Stimulated activated CD4-positive, alpha-beta T cell treated with anti-CD3 and anti-CD28 coated beads, TNF-alpha, amount 100 ng/mL, for 1 hour (primary cell): ENCODE measurements around the gene NOMO2.
"Not testable (repeated sequence)": the region's sequence is repeated elsewhere in the genome, so short reads cannot be mapped to it uniquely, and the experiment has no call there.

Experiments
- DNase-seq, 3 donors: peaks; one replicate each; pipeline ENCODE4 v3.0.0-alpha.2; 2020; ENCODE audit warnings: low read depth in 3 of 3, low spot score in 1 of 3

NOMO2 gene

DNA sequence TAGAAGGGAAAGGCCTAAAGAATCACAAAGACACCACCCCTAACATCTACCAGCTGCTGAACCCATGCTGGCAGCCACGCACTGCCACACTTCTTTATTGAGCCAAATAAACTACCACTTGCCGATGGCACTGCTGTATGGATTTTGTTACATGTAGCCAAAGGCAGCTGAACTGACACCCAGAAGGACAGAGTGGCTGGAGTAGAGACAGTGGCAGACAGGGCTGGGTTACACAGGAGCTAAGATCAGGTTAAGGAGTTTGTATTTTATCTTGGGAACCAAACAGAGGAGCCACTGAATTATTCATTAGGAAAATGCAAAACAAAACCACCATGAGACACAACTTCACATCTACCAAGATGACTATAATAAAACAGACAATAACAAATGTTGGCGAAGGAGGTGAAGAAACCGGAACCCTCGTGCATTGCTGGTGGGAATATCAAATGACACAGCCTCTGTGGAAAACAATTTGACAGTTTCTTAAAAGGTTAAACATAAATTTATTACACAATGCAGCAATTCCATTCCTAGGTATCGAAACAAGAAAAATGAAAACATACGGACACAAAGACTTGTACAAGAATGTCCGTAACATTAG lies 35.9 kb downstream of the NOMO2 start:
- DNase-seq = not testable (repeated sequence)

DNA sequence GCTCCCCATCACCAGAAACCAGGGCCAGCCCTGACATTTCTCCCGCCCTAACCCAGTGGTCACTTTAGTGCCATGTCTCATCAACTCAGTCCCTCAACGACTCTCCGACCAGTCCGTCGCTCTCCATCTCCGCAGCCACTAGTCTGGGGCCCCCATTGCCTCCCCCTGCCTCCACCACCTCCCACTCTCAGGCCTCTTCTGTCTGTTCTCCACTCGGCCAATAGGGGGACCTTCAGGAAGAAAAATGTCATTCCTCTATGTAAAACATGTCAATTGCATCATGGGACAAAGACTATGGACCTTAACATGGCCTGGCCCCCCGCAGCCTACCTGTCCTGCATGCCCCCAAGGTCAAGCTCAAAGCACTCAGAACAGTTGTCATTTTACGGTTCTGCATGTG lies 39.3 kb downstream of the NOMO2 start:
- not testable (repeated sequence) for DNase-seq

DNA sequence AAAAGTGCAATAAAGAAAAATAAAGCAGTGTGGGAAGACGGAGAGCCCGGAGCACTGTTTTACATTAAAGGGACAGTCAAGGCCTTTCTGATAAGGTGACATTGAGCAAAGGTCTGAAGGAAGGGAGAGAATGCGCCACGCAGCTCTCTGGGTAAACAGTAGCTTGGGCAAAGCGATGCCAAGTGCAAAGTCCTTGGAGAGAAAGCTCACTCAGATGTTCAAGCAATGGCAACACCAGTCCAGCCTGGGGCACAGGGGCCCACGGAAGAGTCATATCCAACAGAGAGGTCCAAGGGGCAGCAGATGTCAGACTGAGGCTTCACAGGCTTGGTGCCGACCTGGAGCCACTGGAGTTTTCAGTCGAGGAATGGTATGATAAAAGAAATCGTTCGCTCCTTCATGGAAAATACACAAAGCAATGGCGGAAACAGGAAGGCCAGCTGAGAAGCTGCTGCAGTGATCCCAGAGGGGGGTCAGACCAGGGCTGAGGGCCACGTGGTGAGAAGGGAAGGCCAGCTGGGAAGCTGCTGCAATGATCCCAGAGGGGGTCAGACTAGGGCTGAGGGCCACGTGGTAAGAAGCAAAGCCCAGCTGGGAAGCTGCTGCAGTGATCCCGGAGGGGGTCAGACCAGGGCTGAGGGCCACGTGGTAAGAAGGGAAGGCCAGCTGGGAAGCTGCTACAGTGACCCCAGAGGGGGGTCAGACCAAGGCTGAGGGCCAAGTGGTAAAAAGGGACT lies 40.3 kb downstream of the NOMO2 start:
- DNase-seq = not testable (repeated sequence)

DNA sequence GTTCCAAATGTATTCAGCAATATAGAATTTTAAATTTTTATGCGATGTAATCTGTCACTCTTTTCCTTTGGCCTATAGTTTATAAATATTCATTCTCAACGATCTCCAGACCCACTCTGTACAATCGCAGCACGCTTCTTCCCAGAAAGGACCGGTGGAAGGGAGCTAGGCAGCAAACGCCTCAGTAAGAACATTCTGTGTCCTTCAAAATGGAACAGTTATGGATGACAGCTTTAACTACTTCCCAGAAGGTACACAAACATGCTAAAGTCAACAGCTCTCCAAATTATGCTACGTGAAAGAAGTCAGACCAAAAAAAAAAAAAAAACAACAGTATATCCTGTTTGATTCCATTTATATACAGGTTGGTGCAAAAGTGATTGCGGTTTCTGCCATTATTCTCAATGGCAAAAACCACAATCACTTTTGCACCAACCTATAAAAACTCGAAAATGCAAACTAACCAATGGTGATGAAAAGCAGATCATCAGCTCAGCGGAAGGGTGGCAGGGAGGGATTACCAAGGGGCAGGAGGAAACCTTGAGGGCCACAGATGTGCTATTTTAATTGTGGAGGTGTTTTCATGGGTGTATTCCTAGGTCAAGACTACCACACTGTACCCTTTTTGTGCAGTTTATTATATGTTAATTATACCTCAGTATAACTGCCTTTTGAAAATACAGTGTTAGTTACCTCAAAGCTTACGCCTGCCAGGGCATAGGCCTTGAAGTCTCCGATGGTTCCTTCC lies 43.2 kb downstream of the NOMO2 start:
- not testable (repeated sequence) for DNase-seq

DNA sequence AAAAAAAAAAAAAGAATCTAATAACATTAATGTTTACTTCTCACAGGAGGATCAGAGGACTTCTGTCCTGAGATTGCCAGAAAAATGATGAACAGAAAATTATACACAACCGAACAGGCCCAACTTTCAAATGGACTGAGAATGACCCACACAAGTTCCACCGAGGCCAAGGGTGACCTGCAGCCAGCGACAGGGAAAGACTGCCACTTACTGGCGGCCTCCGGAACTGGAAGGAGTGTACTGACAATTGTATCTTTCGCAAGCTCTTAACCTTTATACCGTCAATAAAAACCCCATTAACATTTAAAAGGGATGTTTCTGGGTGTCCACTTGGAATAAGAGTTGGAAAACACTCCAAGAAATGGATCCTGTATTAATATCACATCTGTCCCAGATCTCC lies 63.5 kb downstream of the NOMO2 start:
- DNase-seq = not testable (repeated sequence)

DNA sequence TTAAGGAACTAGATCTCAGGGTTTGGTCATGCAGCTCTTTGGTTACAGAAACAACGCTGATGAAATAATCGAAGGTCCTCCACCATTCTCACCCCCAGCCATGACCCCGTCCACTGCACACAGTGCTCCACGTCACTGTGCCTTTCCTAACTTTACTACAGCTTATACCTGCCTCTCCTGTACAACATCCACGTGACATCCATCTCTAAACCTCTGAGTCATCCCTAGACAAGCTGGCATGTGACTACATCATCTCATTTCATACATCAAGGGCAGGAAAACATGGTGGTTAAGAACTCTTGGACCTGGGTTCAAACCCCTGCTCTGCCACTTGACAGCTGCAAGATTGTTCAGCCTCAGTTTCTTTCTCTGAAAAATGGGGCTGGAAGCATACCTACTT lies 64.9 kb downstream of the NOMO2 start:
- DNase-seq = not testable (repeated sequence)

DNA sequence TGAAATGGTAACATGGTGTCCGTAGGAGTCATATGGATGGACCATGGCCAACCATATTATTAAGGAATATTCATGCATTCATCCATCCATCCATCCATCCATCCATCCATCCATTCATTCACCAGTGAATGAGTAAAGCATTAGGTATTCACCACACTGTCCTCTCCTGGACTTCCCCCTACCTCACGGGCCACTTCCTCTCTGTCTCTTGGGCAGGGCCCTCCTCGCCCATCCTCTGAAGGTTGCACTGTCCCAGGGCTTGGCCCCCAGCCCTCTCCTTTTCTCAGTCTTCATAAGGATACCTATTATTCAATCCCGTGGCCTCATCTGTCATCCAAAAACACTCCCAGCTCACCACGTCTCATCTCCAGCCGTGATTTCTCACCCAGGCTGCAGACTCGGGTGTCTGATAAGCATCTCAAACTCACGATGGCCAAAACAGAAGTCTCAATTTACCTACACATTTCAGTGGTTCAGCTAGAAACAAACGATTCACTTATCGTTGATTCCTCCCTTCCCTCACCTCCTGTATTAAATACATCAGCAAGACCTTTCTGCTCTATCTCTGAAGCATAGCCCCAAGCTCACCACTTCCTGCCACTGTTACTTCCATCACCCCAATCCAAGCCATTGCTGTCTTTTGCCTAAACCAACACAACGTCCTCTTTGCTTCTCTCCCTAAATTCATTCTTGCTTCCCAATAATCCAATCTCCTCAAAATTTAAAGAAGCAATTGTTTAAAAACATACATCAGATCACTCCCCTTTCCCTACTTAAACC lies 69.6 kb downstream of the NOMO2 start:
- DNase-seq = not testable (repeated sequence)

DNA sequence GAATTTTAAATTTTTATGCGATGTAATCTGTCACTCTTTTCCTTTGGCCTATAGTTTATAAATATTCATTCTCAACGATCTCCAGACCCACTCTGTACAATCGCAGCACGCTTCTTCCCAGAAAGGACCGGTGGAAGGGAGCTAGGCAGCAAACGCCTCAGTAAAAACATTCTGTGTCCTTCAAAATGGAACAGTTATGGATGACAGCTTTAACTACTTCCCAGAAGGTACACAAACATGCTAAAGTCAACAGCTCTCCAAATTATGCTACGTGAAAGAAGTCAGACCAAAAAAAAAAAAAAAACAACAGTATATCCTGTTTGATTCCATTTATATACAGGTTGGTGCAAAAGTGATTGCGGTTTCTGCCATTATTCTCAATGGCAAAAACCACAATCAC lies 125.9 kb downstream of the NOMO2 start:
- DNase-seq = not testable (repeated sequence)

DNA sequence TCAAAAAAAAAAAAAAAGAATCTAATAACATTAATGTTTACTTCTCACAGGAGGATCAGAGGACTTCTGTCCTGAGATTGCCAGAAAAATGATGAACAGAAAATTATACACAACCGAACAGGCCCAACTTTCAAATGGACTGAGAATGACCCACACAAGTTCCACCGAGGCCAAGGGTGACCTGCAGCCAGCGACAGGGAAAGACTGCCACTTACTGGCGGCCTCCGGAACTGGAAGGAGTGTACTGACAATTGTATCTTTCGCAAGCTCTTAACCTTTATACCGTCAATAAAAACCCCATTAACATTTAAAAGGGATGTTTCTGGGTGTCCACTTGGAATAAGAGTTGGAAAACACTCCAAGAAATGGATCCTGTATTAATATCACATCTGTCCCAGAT lies 146.1 kb downstream of the NOMO2 start:
- not testable (repeated sequence) for DNase-seq

DNA sequence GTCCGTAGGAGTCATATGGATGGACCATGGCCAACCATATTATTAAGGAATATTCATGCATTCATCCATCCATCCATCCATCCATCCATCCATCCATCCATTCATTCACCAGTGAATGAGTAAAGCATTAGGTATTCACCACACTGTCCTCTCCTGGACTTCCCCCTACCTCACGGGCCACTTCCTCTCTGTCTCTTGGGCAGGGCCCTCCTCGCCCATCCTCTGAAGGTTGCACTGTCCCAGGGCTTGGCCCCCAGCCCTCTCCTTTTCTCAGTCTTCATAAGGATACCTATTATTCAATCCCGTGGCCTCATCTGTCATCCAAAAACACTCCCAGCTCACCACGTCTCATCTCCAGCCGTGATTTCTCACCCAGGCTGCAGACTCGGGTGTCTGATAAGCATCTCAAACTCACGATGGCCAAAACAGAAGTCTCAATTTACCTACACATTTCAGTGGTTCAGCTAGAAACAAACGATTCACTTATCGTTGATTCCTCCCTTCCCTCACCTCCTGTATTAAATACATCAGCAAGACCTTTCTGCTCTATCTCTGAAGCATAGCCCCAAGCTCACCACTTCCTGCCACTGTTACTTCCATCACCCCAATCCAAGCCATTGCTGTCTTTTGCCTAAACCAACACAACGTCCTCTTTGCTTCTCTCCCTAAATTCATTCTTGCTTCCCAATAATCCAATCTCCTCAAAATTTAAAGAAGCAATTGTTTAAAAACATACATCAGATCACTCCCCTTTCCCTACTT lies 152.2 kb downstream of the NOMO2 start:
- DNase-seq = not testable (repeated sequence)

DNA sequence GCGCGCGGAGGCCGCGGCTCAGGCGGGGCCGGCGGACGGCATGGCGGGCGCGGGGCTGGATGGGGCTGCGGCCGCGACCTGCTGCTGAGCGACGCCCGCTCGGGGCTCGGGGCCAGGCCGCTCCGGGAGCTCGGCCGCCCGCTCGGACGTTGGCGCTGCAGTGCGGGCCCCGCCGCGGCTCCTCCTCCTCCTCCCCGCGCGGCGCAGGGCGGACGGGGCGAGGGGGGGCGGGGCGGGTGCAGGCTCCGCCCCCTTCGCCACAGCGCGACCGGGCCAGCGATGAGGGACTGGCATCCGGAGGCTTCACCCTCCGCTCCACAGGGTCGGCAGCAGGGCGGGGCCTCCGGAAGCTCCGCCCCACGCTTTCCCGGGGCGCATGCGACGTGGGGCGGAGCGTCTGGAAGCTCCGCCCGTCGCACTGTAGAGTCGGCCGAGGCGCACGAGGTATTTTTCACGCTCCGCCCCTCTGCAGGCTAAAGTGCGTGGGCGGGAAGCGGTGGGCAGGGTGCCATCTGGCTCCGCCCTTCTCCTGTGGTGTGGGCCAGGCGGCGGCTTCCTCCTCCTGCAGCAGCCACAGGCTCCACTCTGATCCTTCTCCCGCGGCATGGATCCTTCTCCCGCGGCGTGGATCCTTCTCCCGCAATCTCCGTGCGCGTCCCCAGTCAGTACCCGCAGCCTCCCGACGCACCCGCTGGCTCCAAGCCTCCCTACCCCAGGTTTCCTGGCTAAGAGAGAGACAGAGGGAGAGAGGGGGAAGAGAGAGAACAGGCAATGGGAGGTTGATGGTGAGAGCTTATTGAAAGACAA lies 159.8 kb downstream of the NOMO2 start:
- DNase-seq = not testable (repeated sequence)

DNA sequence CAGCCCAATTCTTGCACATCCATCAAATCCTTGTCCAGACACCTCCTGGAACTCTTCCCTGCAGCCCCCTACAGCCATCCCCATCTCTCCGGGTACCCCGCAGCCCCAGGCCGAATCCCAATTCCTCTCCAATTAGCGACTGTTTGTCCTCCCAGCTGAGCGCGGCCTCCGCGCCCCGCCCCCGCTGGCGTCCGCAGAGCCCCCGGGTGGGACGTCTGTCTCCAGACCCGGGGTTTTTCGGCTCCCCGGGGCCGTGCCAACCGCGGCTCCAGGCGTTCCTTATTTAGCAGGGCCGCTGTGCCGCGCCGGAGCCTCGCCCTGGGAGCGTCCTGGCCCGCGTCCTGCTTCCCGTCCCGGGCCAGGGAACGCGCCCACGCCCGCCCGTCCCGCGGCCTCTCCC lies 160.7 kb downstream of the NOMO2 start:
- not testable (repeated sequence) for DNase-seq

DNA sequence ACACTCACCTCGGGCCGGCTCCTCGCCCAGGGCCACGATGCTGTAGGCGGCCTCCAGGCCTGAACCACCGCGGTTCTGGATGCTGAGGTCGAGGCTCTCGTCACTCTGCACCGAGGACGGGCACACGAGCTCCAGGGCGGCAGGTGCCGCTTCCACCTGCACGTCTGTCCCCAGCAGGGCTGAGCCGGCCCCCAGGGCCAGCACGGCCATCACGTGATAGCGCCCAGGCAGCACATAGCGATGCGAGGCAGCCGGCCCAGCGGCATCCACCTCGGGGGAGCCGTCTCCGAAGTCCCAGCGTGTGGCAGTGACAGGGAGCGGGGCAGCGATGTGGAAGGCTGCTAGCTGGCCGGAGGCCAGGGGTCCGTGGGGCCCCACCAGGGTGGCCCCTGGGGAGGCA lies 167.5 kb downstream of the NOMO2 start:
- not testable (repeated sequence) for DNase-seq

DNA sequence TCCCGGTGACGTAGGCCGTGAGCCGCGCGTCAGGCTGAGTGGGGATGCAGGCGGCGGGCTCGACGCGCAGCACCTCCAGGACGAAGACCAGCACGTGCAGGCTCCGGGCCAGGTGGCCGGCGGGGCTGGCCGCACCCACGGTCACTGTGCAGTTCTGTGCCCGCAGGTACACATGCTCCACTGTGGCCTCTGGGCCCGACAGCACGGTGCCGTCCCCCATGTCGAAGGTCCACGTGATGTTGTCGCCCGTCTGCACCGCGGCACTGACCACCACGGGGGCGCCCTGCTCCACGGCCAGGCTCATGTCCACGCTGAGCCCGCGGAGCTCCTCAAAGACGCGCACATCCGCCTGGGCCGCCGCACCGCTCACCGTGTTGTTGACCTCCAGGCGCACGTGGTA lies 174.1 kb downstream of the NOMO2 start:
- not testable (repeated sequence) for DNase-seq

DNA sequence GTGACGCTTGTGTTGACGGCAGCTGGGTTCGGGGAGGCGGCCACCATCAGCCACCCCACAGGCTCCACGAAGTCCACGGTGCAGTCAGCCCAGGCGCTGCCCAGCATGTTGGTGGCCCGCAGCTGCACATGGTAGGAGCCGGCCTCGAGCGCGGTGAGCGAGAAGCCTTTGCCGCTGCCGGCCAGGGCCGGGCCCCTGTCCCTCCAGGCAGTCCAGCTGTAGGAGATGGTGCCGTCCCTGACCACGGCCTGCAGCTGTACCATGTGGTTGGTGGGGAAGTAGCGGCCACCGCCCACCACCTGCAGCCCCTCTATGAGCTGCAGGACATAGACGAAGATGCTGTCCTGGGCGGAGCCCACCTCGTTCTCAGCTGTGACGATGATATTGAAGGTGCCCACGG lies 175.4 kb downstream of the NOMO2 start:
- not testable (repeated sequence) for DNase-seq

DNA sequence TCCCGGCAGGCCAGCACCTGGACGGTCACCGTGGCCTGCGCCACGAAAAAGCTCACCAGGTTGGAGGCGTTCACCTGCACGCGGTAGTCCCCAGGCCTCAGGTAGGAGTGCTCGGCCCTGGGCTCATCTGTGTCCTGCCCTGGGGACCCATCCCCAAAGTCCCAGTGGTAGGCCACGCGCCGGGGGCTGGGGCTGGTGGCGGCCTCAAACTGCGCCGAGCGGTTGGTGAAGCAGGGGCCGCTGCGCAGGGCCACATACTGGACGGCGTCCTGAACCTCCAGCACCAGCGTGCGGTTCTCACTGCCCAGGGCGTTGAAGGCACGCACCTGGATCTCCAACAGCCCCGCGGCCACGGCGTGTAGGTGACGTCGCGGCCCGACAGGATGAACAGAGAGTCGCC lies 176.6 kb downstream of the NOMO2 start:
- not testable (repeated sequence) for DNase-seq

DNA sequence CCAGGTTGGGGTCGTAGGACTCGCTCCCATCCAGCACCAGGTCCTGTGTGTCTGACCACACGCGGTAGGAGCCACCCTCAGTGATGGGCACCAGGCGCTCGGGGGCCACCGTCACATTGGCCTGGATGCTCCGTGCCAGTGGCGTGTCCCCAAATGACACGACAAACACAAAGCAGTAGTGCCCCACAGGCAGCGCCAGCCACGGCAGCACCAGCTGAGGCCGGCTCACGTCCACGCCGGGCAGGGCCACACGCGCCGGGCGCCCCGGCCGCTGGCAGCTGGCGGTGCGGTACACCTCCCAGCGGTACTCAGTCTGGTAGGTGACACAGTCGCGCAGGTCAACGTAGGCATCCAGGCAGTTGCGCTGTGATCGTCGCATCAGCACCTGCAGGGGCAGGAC lies 177.0 kb downstream of the NOMO2 start:
- not testable (repeated sequence) for DNase-seq

DNA sequence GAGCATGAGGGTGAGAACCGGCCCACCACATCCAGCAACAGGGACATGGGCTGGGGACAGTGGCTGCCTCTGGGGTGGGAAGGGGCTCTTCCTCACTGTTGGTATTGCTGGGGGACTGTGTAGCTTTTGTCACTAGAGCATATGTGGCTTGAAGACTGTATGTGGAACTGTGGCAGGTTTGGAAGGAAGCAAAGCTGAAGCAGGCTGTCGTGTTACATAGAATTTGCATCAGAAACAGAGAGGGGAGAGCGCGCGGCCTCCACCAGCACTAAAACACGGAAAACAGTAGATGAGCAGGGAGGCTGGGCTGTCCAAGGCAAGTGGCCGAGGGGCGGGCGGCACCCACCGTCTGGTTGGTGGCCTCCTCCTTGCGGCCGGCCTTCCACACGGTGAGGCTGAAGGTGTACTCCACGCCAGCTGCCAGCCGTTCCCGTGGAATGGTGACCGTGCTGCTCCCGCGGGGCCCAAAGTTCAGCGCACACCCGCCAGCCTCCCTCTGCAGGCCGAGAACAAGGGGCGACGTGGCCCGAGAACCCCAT lies 177.7 kb downstream of the NOMO2 start:
- DNase-seq = not testable (repeated sequence)

DNA sequence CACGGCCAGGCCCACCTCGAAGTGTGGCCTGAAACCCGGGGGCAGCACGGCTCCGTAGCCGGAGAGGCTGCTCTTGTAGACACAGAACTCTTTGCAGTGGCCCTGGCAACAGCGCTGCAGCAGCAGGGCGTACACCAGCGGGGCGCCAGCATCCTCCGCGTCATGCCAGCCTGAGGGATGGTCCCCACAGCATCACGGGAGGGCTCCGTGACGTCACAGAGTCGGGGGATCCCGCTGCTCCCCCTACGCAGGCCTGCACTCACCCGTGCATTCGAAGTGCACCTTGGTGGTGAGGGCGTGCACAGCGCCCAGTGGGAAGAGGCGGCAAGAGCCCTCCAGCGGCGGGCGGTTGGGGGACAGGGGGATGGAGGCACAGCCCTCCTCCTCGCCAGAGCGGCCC lies 179.2 kb downstream of the NOMO2 start:
- not testable (repeated sequence) for DNase-seq
